ENCODE results near the gene YWHAH. TPM values are rescaled to one million over a fixed set of nuclear protein-coding genes. Genes with fewer than 3 reads are reported as not detected.

Gene YWHAH
- total and polyA plus RNA-seq, 4 donors, result 26.1 to 75.0 (median 42.4) TPM

DNA sequence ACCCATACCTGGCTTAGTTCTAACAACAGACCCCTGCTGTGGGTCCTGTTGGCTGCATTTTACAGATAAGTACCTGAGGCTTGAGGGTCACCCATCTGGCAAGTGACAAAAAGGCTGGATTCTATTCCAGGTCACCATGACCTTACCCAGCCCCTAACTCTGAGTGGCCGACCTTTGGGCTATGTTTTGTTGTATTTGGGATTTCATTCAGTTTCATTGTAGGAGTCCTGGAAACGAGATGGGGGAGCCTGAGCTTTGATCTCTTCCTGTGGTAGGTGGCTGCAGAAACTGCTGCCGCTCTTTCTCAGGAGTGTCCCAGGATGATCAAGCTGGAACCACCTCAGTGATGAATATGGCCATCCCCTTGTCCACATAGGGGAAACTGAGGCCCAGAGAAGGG lies 24.6 kb upstream of the YWHAH start:
- no peak overlapping the region for H3K9ac ChIP-seq (ENCODE audit: low read depth in 1 of 2, low read length in 2 of 2)
- no peak overlapping the region for H3K27ac ChIP-seq (ENCODE audit: low read depth in 1 of 2, low read length in 2 of 2)
- peaks cover 0 to 3% (median 0%) of the 10 kb centered on the region in 4 donors for H3K4me1 ChIP-seq (ENCODE audit: control insufficient read depth in 4 of 4, insufficient read depth in 4 of 4, low read length in 3 of 4)
- no peaks in the 10 kb centered on the region for H3K36me3 ChIP-seq (ENCODE audit: control insufficient read depth in 4 of 4, insufficient read depth in 3 of 4, low read depth in 1 of 4, low read length in 3 of 4)
- TF ChIP-seq YY1 (IDR thresholded peaks at IDR 0.05) (no peak), NR2F2 (IDR thresholded peaks at IDR 0.05) (no peak), EGR1 (IDR thresholded peaks at IDR 0.05; ENCODE audit: low read depth in 2 of 2) (no peak), JUND (IDR thresholded peaks at IDR 0.05) (no peak), HNF4A (conservative IDR thresholded peaks at IDR 0.05) (no peak), RAD21 (IDR thresholded peaks at IDR 0.05) (no peak), RXRA (IDR thresholded peaks at IDR 0.05) (no peak), GABPA (IDR thresholded peaks at IDR 0.05 in 1 of 2, conservative IDR thresholded peaks at IDR 0.05 in 1 of 2) (no peak), FOXA1 (IDR thresholded peaks at IDR 0.05) (no peak), TAF1 (conservative IDR thresholded peaks at IDR 0.05) (no peak), FOXA2 (IDR thresholded peaks at IDR 0.05) (no peak), SP1 (IDR thresholded peaks at IDR 0.05) (no peak), HNF4G (IDR thresholded peaks at IDR 0.05) (no peak)
- TF ChIP-seq, protein P1, sequence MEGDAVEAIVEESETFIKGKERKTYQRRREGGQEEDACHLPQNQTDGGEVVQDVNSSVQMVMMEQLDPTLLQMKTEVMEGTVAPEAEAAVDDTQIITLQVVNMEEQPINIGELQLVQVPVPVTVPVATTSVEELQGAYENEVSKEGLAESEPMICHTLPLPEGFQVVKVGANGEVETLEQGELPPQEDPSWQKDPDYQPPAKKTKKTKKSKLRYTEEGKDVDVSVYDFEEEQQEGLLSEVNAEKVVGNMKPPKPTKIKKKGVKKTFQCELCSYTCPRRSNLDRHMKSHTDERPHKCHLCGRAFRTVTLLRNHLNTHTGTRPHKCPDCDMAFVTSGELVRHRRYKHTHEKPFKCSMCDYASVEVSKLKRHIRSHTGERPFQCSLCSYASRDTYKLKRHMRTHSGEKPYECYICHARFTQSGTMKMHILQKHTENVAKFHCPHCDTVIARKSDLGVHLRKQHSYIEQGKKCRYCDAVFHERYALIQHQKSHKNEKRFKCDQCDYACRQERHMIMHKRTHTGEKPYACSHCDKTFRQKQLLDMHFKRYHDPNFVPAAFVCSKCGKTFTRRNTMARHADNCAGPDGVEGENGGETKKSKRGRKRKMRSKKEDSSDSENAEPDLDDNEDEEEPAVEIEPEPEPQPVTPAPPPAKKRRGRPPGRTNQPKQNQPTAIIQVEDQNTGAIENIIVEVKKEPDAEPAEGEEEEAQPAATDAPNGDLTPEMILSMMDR (IDR thresholded peaks at IDR 0.05; ENCODE audit: low read depth, low read length, missing input control), result no peak
- TF ChIP-seq, protein P2, sequence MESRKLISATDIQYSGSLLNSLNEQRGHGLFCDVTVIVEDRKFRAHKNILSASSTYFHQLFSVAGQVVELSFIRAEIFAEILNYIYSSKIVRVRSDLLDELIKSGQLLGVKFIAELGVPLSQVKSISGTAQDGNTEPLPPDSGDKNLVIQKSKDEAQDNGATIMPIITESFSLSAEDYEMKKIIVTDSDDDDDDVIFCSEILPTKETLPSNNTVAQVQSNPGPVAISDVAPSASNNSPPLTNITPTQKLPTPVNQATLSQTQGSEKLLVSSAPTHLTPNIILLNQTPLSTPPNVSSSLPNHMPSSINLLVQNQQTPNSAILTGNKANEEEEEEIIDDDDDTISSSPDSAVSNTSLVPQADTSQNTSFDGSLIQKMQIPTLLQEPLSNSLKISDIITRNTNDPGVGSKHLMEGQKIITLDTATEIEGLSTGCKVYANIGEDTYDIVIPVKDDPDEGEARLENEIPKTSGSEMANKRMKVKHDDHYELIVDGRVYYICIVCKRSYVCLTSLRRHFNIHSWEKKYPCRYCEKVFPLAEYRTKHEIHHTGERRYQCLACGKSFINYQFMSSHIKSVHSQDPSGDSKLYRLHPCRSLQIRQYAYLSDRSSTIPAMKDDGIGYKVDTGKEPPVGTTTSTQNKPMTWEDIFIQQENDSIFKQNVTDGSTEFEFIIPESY (IDR thresholded peaks at IDR 0.05), result no peak
- TF ChIP-seq, protein P3, sequence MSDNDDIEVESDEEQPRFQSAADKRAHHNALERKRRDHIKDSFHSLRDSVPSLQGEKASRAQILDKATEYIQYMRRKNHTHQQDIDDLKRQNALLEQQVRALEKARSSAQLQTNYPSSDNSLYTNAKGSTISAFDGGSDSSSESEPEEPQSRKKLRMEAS (IDR thresholded peaks at IDR 0.05), result no peak
- TF ChIP-seq, protein P4, sequence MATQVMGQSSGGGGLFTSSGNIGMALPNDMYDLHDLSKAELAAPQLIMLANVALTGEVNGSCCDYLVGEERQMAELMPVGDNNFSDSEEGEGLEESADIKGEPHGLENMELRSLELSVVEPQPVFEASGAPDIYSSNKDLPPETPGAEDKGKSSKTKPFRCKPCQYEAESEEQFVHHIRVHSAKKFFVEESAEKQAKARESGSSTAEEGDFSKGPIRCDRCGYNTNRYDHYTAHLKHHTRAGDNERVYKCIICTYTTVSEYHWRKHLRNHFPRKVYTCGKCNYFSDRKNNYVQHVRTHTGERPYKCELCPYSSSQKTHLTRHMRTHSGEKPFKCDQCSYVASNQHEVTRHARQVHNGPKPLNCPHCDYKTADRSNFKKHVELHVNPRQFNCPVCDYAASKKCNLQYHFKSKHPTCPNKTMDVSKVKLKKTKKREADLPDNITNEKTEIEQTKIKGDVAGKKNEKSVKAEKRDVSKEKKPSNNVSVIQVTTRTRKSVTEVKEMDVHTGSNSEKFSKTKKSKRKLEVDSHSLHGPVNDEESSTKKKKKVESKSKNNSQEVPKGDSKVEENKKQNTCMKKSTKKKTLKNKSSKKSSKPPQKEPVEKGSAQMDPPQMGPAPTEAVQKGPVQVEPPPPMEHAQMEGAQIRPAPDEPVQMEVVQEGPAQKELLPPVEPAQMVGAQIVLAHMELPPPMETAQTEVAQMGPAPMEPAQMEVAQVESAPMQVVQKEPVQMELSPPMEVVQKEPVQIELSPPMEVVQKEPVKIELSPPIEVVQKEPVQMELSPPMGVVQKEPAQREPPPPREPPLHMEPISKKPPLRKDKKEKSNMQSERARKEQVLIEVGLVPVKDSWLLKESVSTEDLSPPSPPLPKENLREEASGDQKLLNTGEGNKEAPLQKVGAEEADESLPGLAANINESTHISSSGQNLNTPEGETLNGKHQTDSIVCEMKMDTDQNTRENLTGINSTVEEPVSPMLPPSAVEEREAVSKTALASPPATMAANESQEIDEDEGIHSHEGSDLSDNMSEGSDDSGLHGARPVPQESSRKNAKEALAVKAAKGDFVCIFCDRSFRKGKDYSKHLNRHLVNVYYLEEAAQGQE (IDR thresholded peaks at IDR 0.05), result no peak
- TF ChIP-seq, protein P5, sequence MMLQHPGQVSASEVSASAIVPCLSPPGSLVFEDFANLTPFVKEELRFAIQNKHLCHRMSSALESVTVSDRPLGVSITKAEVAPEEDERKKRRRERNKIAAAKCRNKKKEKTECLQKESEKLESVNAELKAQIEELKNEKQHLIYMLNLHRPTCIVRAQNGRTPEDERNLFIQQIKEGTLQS (IDR thresholded peaks at IDR 0.05), result no peak
- 62% methylated on average over 3 of the region's 3 CpGs for WGBS
- H3K4me3 ChIP-seq (ENCODE audit: low read depth in 1 of 3, low read length in 3 of 3), result no peak overlapping the region
- no peaks in the 10 kb centered on the region for H3K9me3 ChIP-seq (ENCODE audit: control insufficient read depth in 4 of 4, low read length in 3 of 4)
- no peak for DNase-seq (ENCODE audit: low spot score)
- no peaks in the 10 kb centered on the region for H3K27me3 ChIP-seq (ENCODE audit: control insufficient read depth in 4 of 4, insufficient read depth in 4 of 4, low read length in 3 of 4)
